HG03354 (cell line): ENCODE data around the gene RUNX1.
"Not testable (repeated sequence)": the region's sequence is repeated elsewhere in the genome, so short reads cannot be mapped to it uniquely, and the experiment has no call there.

Experiments used
- ATAC-seq: cut with Tn5 transposase; IDR thresholded peaks from one replicate; pipeline ENCODE4 v1.9.1; 2021; ENCODE audit warnings: mild to moderate bottlenecking; ENCODE audit not compliant: unreplicated experiment, poor library complexity, severe bottlenecking

Gene RUNX1

DNA sequence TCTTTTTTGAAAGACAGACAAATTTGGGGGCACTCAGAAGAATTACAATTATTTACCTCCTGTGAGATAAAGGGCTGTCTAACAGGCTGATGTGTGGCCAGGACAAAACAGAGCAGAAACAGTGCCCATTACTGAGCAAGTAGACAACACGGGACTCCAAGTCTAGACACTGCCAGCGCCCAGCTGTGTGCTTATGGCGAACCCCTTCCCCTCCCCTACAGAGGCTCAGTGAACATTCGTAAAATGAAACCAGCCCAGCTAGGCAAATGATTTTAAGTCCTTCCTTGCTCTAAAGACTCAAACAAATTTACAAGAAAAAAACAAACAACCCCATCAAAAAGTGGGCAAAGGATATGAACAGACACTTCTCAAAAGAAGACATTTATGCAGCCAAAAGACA lies 91.1 kb downstream of the RUNX1 start:
- ATAC-seq, result no peak

DNA sequence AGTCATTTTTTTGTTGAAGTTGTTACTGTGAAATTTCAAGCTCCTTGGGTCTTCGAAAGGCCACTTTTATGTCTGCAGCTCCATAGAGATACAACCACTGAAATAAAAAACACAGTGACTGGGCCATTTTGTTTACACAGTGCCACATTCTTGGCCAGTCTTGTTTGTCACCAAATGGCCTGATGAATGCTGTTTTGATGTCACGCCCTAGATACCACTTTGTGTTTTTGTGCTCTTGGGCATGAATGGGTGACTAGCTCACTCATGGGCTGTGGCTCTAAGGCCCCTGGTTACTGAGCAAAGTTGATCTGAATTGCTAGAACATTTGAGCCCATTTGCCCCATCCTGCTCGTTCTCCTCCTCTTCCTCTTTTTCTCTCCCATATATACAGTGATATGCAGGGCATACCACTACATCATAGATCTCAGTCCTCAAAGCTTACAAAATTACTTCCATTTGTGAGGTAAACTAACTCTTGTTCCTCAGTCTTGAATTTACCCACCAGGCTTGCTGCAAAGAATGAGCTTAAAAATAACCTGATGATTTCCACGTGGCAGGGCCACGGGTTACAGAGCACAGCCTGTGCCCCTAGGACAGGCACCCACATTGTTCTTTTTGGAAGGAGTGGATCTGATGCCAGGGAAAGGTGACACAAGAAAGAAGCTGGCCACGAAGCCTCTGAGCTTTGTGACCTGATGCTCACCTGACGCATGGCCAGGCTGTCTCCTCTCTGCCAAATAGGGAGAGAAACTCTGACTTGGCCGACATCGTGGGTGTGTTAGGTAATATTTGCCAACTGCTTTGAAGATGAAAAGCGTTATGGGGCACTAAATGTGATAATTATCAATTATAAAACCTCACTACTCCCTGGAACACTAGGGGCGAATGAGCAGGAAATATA lies 92.4 kb downstream of the RUNX1 start:
- ATAC-seq, result no peak

DNA sequence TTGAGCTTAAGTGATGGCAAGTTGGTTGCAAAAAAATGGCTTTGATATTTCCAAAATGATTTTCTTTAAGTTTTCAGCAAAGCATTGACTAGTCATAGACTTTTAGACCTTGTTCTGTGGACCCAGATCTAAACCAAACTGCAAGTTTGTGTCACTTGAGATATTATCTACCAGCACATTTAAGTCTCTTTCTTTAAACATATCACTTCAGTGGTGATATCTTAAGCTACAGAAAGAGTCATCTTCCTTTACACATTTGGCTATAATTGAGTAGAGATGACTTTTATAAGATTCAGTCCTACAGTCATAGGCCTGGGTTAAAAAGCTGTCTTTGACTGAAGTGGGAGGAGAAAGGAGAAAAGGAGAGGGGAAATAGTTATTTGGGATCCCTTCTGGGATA lies 95.2 kb downstream of the RUNX1 start:
- no peak for ATAC-seq

DNA sequence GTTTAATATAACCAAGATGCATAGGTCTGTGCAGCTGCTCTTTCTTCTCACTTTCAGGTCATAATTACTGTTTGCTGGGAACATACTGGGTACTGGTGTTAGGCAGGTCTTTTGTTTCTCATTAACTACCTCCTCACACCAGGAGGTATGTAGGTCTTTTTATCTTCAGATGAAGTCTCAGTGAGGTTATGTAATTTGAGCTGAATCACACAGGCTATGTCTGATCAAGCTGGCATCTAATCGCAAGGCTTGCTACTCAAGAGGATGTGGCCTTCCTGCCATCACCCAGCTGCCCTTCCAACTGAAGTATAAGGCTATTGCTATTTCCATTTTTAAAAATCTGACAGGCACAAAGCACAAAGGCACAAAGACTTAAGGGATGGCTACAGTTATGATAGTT lies 96.4 kb downstream of the RUNX1 start:
- no peak for ATAC-seq

DNA sequence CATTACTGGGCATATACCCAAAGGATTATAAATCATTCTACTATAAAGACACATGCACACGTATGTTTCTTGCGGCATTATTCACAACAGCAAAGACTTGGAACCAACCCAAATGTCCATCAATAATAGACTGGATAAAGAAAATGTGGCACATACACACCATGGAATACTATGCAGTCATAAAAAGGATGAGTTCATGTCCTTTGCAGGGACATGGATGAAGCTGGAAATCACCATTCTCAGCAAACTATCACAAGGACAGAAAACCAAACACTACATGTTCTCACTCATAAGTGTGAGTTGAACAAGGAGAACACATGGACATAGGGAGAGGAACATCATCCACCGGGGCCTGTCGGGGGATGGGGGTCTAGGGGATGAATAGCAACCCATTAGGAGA lies 97.2 kb downstream of the RUNX1 start:
- not testable (repeated sequence) for ATAC-seq

DNA sequence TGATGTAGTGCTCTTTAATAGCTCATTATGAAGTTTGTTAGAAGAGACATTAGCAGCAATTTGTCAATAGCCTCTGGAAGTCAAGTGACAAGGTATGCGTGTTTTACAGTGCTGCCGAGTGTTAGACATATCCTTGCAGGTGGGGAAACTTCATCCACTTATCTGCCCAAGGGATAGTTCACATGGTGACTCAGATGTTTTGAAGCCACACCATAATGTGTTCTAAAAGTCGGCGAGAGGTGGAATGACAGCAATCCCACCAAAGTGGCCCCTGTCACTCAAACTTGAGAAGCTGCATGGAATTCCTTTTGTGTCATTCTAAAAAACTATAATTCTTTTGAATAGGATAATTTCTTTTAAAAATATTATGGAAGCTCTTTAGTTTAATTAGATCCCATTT lies 98.1 kb downstream of the RUNX1 start:
- no peak for ATAC-seq

DNA sequence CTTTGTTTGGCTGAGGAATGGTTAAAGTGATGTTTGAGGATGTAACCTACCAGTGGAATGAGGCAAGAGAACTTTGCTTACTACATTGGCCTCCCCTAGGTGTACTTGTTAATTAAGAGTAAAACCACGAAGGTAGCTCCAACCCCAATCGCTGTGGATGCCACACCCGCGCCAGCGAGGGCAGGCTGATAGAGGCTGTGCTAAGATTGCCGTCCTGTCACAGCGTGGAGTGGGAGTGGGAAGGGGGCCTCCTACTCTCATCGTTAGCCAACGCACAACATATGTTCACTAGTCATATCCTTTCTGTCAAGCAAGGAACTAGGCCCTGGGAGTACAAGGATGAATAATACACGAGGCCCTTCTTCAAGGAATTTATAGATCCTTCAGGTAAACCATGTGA lies 99.6 kb downstream of the RUNX1 start:
- ATAC-seq, result no peak

DNA sequence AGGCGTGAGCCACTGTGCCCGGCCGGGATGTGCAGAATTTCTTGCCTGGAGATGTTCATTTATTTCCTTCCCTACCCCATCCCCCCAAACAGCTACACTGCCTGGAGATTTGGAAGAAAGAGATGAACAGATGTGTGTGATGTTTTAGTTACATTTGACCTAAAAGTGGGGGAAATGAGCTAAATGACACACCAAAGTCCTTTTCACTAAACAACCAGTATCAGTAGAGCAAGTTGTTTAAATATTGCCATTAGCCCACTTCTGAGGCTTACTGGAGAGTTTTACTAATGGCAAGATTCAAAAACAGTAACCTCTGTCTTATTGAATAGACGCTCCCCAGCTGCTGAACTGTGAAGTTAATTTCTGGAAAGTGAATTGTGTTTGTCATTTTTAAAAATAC lies 100.1 kb downstream of the RUNX1 start:
- no peak for ATAC-seq

DNA sequence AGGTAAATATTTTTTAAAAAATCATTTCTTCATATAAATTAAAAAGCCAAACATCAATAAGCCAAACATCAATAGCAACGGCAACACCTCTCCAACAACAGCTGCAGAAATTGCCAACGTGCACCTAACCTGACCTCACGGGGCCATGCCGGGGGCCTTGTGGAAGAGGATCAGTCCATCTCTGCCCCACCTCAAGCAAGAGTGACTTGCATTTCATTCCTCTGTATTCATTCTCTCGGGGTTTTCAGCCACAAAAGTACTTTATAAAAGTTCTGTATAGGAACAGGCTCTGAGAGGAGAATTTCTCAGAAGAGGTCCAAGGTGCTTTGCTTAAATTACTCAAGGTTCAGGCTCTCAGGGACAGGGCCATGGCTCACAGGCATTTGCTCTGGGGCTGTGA lies 100.9 kb downstream of the RUNX1 start:
- ATAC-seq, result no peak

DNA sequence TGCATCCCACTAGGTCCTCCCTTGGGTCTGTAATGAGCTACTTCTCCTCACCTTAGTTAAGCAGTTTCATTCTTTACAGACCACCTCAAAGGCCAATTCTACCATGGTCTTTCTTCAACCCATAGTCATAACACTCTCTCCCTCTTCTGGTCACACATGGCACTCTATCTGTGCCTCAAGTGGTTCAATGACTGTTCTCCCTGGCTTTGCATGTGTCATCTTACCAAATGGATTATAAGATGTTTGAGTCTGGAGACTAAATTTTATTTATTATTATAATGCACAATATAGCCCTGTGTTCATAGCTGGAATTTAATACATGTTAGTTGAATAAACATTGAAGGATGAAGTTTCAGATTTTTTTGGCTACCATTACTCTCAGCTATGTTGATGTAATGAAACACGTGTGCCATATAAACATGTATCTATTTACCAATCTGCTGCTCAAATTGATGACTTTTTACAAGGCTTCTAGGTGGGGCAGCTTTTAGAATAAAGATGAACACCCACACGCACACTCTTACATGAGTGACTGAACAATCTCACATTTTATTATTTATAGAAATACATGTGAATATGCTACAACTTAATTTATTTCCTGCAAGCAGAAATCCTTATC lies 102.1 kb downstream of the RUNX1 start:
- ATAC-seq, result no peak

DNA sequence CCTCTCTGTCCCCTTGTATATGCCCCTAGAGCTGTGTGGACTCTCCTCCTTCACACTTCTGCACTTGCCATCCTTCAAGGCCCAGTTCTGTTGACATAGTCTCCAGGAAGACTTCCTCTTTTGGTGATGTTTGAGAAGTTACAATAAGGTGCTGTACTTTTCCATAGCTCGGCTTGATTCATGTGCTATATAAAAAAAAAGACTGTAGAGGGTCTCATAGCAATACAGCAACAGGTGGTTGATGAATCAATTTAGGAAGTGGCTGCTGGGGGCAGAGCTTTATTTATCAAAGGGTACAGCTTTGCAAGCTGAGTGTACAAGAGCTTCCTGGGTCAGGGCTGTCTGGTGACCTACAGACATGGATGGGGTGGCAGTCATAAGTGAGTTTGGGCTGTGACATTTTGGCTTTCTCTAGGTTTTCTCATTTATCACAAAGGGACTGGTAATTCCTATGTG lies 102.7 kb downstream of the RUNX1 start:
- ATAC-seq, result no peak

DNA sequence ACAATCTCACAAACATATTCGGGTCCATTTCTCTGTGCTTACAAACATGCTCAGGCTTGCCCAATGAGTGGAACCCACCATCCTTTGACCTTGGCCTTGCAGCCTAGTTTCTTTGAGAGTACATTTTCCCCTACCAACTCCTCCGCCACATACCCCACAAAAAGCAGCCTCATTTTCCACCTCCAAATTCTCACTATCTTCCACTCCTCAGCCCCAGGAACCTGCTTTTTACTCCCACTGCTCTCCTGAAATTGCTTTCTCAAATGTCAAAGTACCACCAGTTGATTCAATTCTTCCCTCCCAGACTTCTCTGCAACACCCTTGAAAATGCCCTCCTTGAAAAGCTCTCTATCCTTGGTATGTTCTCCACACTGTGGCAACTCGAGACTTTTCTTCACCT lies 103.8 kb downstream of the RUNX1 start:
- no peak for ATAC-seq

DNA sequence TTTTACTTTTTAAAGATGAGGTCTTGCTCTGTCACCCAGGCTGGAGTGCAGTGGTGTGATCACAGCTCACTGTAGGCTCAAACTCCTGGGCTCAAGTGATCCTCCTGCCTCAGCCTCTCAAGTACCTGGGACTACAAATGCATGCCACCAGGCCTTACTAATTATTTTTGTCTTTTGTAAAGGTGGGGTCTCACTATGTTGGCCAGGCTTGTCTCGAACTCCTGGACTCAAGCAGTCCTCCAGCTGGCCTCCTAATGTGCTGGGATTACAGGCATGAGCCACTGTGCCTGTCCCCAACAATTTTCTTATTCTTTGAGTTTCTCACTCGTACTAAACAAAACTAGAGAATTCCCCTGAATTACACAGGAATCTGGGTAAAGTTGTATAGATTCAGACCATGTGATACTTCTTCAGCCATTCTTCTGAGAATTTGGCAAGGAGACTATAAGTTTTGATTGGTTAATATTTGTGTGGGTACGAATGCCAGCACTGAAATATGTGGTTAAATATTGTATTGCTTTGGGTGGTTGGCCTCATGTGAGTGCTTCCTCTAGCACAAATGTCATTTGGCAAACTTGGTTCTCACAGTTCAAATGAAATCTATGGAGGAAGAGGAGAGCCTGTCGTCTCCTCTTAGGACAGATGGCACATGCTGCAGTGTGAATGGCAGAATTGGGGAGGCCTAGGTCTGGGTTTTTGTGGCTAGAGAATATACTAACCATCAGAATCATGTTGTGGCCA lies 104.9 kb downstream of the RUNX1 start:
- ATAC-seq, result no peak

DNA sequence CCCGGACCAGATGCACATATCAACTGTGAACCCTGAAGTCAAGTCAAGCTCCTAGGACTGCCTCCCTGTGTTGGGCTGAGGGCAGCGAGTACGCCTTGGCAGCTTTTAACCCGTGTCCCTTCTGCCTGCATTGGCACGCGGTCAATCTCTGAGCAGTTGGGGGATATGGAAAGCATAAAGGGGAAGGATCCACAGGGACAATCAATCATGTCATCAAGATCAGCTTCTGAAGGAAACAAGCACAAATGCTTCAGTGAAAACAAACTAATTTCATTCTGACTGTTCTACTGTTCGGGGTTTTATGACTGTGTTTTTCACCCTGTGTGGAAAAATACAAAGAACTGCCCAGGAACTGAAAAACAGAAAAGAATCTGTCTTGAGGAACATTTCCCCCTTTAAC lies 106.2 kb downstream of the RUNX1 start:
- ATAC-seq, result no peak

DNA sequence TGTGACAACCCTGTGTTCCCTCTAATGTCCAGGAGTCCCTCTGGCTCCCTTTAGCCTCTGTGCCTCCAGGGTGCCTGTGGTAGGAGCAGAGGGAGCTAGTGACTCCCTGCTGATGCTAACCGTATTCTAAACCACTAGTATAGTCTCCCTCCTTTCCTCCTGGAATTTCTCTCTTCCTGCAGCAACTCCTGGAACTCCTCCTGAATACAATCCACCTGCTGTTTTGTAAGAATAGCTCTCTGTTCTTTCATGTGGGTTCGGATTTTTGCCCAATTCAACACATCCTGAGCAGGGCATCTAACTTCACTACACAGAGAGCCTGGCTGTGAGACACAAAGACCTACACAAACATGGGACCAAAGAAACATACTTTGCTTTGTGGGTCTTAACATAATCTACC lies 107.9 kb downstream of the RUNX1 start:
- no peak for ATAC-seq

DNA sequence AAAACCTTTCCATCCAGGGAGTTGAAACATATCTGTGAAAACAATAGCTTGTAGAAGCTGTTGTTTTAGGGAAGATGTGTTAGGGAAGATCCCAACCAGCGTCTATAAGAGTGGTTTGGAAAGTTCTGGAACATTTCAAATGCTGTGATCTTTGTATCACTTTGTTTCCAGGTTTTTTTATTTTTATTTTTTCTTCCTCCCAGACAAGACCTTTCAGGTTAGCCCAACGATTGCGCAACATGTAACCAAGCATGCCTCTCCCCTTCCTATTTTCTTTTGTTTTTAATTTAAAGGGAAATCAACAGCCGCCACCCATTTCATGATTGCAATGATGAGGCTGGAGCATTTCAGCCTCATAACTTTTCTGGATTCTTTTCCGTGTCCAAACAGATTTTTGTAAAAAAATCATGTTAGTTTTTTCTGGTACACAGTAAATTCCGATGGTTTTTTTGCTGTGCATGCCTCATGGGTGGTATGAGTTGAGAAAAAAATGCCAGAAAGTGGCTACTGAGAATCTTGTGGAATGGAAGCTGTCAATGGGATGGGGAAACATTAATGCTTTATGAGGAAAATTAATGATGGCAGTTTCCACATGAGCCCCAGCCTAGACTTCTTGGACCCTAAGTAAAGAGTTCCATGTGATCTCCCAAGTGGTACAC lies 109.3 kb downstream of the RUNX1 start:
- ATAC-seq, result no peak

DNA sequence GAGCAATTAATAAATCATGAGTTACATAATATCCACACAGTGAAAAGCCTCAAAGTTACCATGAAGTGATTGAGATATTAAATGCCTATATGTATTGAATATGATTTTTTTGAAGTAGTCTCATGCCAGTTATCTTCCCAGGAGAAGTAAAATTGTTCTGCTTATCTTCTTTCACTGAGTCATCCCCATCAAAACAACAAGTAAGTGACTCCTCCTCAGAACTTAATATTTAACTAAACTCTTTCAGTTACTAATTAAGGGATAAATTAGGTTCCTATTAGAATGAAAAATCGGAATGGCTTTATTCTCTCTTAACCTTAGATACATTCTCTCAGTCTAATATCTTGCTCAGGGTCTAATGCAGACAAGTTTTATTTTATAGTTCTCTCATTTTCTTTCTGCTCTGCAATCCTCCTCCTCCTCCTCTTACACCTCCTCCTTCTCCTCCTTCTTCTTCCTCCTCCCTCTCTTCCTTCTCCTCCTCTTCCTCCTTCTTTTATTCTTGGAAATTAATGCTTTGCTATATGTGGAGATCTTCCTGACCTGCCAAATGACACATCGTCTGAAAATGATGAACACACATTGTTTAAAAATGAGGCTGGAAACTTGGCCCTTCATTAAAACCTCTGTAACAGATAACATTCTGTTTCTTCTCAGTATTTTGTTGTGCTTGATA lies 110.9 kb downstream of the RUNX1 start:
- no peak for ATAC-seq

DNA sequence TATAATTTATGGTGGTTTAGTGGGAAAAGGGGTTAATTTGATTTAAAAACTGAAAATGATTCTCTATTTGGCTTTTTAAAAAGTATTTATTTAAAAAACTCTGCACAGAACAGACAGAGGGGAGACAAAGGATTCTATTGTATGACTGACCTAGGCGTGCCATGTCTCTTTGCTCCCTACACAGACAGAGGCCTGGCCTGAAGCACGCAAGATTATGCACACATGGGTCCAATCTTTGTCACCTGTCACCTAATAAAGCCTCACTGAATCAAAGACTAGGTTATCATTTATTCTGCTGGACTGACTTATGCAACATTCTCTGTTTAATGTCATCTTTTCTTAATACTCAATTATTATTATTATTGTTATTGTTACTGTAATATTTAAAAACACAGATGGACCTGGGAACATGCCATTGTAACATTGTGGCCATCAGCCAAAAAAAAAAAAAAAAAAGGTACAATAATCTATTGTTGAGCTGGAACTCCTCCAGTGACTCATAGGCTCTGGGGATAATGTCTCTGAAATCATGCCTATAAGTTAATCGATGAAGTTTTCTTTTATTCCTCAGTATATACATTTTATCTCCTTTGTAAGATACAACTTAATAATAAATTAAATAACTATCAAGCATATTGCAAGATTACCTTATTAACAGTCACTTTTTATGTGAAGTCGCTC lies 112.1 kb downstream of the RUNX1 start:
- ATAC-seq, result no peak

DNA sequence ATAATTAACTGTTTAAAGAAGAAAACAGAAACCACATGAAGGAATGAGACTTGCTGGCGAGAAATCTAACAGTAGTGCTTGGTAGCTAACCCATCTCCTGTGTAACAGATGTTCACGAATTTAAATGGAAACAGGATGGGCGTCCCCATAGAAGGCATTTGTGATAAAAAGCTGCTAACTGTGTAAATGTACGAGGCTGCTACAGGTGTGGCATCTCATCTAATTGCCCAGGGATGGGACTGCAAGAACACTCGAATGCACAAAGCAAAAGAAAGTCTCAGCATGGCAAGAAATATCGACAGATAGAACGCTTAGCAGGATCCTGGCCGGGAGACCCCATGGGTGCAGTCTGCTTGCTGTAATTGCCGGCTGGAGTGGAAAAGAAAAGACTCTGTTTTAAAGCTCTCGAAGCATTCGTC lies 112.7 kb downstream of the RUNX1 start:
- no peak for ATAC-seq
